HUDEP-2 (cell line): ENCODE measurements around the gene DNAJC9.

Source experiments
- DNase-seq, 76 experiments: peaks; one replicate each; lab custom pipeline; 2025; ENCODE audit not compliant: unreplicated experiment in 76 of 76; lab: John Stamatoyannopoulos, UW

Gene DNAJC9

GRCh38 chr10:73239908-73240307, 7.1 kb downstream of the DNAJC9 start:
- no peak for DNase-seq

GRCh38 chr10:73238990-73239566, 8.0 kb downstream of the DNAJC9 start:
- no peak for DNase-seq

- no peak for DNase-seq
Observed at GRCh38 chr10:73234695-73235094, 12.4 kb downstream of the DNAJC9 start.

GRCh38 chr10:73233883-73234282, 13.2 kb downstream of the DNAJC9 start:
- DNase-seq = no peak

GRCh38 chr10:73232887-73233286, 14.2 kb downstream of the DNAJC9 start:
- peak in 20 of 76 experiments; percentile 3 to 44 (median 14) for DNase-seq

- DNase-seq = no peak
Observed at GRCh38 chr10:73229567-73229966, 17.5 kb downstream of the DNAJC9 start.

GRCh38 chr10:73228247-73228646, 18.8 kb downstream of the DNAJC9 start:
- no peak for DNase-seq

GRCh38 chr10:73226663-73227062, 20.4 kb downstream of the DNAJC9 start:
- no peak for DNase-seq

GRCh38 chr10:73225518-73225917, 21.5 kb downstream of the DNAJC9 start:
- DNase-seq = no peak

- no peak for DNase-seq
Observed at GRCh38 chr10:73220989-73221388, 26.1 kb downstream of the DNAJC9 start.

- DNase-seq = no peak
Observed at GRCh38 chr10:73219384-73219783, 27.7 kb downstream of the DNAJC9 start.

GRCh38 chr10:73218431-73219191, 28.4 kb downstream of the DNAJC9 start:
- peak in 10 of 76 experiments; percentile 2 to 22 (median 12) for DNase-seq

GRCh38 chr10:73217628-73218027, 29.4 kb downstream of the DNAJC9 start:
- DNase-seq = no peak

GRCh38 chr10:73215749-73216148, 31.3 kb downstream of the DNAJC9 start:
- DNase-seq = no peak

GRCh38 chr10:73211106-73211811, 35.8 kb downstream of the DNAJC9 start:
- no peak for DNase-seq

GRCh38 chr10:73210395-73211105, 36.5 kb downstream of the DNAJC9 start:
- DNase-seq = no peak

GRCh38 chr10:73209705-73210104, 37.4 kb downstream of the DNAJC9 start:
- DNase-seq = no peak

- DNase-seq = no peak
Observed at GRCh38 chr10:73207883-73208282, 39.2 kb downstream of the DNAJC9 start.

- no peak for DNase-seq
Observed at GRCh38 chr10:73206385-73206784, 40.7 kb downstream of the DNAJC9 start.

- no peak for DNase-seq
Observed at GRCh38 chr10:73205890-73206289, 41.2 kb downstream of the DNAJC9 start.

- no peak for DNase-seq
Observed at GRCh38 chr10:73205081-73205480, 42.0 kb downstream of the DNAJC9 start.
